Superior temporal gyrus (tissue), 1 donor: ENCODE data around the gene NPM1.
"Not testable (repeated sequence)": the region's sequence is repeated elsewhere in the genome, so short reads cannot be mapped to it uniquely, and the experiment has no call there.

Source experiments
- DNase-seq: peaks from one replicate; pipeline ENCODE4 v3.0.0-alpha.2; 2016; ENCODE audit errors: extremely low spot score

NPM1 gene

GRCh38 chr5:171413153-171413910 lies 25.7 kb downstream of the NPM1 start:
- no peak for DNase-seq

DNA sequence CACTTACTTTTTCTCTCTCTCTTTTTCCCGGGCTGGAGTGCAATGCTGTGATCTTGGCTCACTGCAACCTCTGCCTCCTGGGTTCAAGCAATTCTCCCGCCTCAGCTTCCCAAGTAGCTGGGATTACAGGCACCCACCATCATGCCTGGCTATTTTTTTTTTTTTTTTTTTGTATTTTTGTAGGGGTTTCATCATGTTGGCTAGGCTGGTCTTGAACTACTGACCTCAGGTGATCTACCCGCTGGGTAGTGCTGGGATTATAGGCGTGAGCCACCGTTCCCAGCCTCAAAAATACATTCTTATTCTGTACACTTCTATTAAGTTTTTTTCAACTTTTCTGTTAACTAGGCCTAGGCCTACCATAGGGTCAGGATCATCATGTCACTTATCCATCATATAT lies 26.3 kb downstream of the NPM1 start:
- not testable (repeated sequence) for DNase-seq

- no peak for DNase-seq
Measured at GRCh38 chr5:171415115-171415730, 27.6 kb downstream of the NPM1 start.

- DNase-seq: no peak
Measured at GRCh38 chr5:171416160-171417049, 28.8 kb downstream of the NPM1 start.

DNA sequence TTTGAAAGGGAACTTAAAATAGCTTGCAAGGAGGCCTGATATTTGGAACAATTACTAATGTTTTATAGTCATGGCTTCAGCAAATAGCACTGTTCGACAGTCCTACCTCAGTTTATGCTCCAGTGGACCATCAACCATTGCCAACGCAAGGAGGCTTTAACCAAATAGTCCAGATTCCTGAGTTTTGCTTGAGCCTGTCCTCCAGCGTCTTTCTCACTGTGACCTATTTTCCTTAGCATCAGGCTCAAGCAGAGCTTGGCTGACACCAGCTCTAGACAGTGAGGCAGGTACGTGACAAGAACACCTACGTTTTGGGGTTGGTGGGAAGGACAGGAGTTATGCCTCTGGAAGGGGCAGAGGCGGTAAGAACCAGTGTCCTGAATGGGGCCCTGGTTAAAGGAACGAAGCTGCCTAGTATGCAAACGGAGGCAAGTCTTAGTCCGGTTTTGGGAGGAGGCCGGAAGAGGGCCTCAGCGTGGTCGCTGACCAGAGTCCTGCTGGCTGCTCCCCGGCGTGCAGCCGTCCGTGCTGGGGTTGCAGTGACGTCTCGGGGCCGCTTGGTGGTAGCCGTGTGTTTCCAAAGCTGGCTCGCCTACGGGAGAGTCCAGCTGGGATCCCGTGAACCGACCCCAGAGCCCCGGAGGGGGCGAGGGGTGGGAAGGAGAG lies 30.8 kb downstream of the NPM1 start:
- peak; percentile 66 for DNase-seq

DNA sequence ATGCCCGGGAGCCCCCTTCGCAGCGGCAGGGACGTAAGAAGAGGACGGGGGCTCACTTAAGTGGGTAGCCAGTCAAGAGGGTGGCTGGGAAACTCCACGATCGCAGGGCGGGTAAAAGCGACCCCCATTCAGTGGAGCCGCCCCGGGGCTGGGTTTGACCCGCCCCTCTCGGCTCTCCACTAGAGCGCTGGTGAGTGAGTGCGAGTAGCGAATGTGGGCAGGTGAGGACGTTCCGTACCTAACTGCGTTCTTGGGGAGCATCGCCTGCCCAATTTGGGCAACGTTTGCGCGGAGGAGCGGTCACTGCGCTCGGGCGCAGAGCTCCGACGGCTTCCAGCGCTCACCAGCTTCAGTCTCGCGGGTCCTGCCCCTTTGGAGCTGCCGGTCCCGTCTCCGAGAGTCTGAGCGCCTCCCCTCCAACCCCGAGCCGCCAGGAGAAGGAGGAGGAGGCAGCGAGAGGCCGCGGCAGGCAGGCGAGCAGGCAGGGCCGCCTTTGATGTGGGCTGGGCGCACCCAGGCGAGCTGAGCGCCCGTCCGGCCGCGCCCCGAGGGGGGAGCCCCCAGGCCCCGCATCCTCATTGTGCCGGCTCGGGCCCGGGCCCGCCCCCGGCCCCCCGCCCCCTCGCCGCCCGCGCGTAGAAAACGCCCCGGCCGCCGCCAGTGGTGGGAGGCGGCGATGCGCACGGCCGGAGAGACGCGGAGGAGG lies 31.5 kb downstream of the NPM1 start, which contains the start of gene FGF18:
Gene FGF18, plus strand, starts transcription at position 666 of the 706 bp plus-strand sequence. CDS start 553 bp downstream, outside the sequence.
- no peak for DNase-seq

- no peak for DNase-seq
Measured at GRCh38 chr5:171419688-171420430, 32.2 kb downstream of the NPM1 start.

GRCh38 chr5:171420431-171421241 lies 33.0 kb downstream of the NPM1 start:
- DNase-seq: peak; percentile 68

GRCh38 chr5:171421331-171422262 lies 33.9 kb downstream of the NPM1 start:
- no peak for DNase-seq

DNA sequence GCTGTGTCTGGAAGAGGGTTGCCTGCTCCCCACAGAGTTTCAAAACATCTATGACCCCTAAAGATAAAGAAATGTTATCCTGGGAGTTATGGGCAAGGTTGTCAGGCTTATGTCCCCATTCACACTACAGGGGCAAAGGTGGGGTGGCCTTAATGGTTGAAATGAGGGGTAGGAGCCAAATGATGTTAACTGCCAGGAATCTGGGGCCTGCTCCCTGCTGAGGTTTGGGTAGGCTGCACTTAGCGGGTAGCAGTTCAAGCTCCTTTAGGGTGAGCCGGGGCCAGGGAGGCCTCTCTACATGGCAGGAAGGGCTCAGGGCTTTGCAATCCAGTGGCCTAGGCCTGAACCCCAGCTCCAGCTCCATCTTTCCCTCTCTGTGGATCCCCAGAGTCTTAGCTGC lies 34.8 kb downstream of the NPM1 start:
- DNase-seq: no peak

- DNase-seq: no peak
Measured at GRCh38 chr5:171422902-171423663, 35.4 kb downstream of the NPM1 start.

GRCh38 chr5:171424726-171425125 lies 37.1 kb downstream of the NPM1 start:
- no peak for DNase-seq

DNA sequence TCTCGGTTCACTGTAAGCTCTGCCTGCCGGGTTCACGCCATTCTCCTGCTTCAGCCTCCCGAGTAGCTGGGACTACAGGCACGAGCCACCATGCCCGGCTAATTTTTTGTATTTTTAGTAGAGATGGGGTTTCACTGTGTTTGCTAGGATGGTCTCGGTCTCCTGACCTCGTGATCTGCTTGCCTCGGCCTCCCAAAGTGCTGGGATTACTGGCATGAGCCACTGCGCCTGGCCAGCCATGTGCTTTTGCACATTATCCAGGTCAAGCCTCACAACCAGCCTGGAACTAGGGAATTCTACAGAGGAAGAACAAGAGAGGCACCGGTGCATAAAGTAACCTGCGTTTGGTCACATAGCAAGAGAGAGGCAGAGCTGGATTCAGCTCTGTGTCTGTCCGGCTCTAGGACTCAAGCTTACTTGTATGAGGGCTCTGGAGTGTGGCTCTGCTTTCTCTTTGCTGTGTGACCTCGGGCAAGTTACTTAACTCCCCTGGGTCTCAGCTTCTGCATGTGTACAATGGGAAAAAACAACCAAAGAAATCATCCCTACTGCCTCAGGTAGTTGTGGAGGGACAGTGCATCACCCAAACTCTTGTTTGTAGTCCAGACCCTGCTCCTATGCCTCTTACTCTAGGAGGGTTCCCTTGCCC lies 38.1 kb downstream of the NPM1 start:
- no peak for DNase-seq

DNA sequence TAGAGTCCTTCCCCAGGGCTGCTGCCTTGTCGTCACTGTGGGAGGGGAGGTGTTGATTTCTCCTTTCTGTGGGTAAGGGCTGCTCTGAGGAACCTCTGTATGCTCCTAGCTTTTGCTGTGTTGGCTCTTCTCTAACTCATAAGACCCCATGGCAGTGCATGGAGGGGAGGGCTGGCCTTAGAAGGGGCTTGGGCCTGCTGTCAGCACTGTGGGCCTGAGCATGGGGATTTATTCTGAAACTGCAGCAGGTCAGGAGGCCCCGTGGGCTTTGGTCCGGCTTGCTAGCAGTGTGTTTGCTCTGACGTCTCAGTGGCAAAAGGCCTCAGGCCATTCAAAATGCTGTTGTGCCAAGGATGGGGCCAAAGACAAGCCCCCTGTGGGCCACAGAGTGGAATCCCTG lies 38.6 kb downstream of the NPM1 start:
- no peak for DNase-seq

- no peak for DNase-seq
Measured at GRCh38 chr5:171426680-171427079, 39.0 kb downstream of the NPM1 start.

- DNase-seq: no peak
Measured at GRCh38 chr5:171427318-171428167, 39.9 kb downstream of the NPM1 start.
